ENCODE data around the gene TEX47.
A peak's percentile ranks its signal among the peaks of the same experiment; 100 is the strongest.

Gene TEX47

DNA sequence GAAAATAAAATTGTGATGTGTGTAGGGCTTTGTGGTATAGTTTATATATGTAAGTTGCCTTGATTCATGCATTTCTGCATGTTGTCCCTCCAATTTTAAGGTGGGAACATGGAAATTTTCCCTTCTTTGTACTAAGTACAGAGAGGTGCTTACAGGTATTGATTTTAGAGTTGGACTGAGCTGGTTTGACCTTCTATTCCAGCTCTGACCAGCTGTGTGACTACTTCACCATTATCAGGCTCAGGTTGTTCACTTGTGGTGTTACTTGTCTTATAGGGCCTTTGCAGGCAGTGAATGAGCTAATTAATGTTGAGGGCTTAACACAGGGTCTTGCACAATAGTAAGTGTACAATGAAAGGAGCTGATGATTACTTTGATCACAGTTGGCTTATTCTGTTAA lies 19.7 kb downstream of the TEX47 start:
- in situ Hi-C loops (cut with HindIII; ENCODE audit: low sequenced_read_pairs): no loop called here
- DNase-seq (ENCODE audit: low read depth, low spot score): no peak
- H3K4me3 ChIP-seq (ENCODE audit: low read depth, low read length): no peak overlapping the region
- TF ChIP-seq, protein P1, sequence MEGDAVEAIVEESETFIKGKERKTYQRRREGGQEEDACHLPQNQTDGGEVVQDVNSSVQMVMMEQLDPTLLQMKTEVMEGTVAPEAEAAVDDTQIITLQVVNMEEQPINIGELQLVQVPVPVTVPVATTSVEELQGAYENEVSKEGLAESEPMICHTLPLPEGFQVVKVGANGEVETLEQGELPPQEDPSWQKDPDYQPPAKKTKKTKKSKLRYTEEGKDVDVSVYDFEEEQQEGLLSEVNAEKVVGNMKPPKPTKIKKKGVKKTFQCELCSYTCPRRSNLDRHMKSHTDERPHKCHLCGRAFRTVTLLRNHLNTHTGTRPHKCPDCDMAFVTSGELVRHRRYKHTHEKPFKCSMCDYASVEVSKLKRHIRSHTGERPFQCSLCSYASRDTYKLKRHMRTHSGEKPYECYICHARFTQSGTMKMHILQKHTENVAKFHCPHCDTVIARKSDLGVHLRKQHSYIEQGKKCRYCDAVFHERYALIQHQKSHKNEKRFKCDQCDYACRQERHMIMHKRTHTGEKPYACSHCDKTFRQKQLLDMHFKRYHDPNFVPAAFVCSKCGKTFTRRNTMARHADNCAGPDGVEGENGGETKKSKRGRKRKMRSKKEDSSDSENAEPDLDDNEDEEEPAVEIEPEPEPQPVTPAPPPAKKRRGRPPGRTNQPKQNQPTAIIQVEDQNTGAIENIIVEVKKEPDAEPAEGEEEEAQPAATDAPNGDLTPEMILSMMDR (IDR thresholded peaks at IDR 0.05; ENCODE audit: low read depth, low read length): no peak

DNA sequence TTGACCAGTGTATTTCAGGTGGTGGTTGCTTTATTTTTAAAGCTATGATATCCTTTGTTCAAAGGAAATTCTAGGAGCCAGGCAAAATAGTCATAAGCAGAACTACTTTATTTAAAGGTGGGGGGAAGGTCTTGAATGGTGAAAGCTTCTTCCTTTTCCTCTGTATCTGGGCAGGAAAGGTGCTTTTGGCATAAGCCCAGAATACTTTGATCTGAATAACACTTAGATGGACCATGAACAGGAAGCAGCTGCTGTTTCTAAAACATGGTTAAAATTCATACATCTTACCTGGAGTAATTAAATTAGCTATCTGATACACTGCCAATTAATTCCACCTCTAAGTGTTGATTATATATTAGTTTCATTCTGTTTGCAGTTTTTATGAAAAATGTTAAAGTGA lies 22.8 kb downstream of the TEX47 start:
- TF ChIP-seq, protein P1 (IDR thresholded peaks at IDR 0.05; ENCODE audit: low read depth, low read length): no peak
- in situ Hi-C loops (cut with HindIII; ENCODE audit: low sequenced_read_pairs): no loop called here
- DNase-seq (ENCODE audit: low read depth, low spot score): no peak
- H3K4me3 ChIP-seq (ENCODE audit: low read depth, low read length): no peak overlapping the region

DNA sequence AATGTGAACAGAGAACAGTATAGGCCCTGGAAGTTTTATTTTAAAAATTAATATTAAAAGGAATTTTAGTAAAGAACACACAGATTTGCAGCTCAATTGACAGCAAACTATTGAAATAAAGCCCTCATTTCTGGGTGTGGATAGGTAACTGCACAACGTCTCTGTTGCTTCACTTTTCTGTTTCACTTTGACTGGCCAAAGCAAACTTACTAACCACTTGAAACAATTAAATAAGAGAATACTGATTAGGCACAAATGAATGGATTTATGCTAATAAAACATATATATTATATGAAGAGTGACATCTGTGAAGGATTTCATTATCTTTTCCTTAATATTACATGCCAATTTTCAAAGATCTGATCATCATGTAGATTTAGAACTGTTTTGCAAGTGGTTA lies 24.1 kb downstream of the TEX47 start:
- DNase-seq (ENCODE audit: low read depth, low spot score): no peak
- TF ChIP-seq, protein P1 (IDR thresholded peaks at IDR 0.05; ENCODE audit: low read depth, low read length): no peak
- in situ Hi-C loops (cut with HindIII; ENCODE audit: low sequenced_read_pairs): no loop called here
- no peak overlapping the region for H3K4me3 ChIP-seq (ENCODE audit: low read depth, low read length)

- no peak overlapping the region for H3K4me3 ChIP-seq (ENCODE audit: low read depth, low read length)
- no peak for DNase-seq (ENCODE audit: low read depth, low spot score)
- TF ChIP-seq, protein P1 (IDR thresholded peaks at IDR 0.05; ENCODE audit: low read depth, low read length): no peak
- in situ Hi-C loops (cut with HindIII; ENCODE audit: low sequenced_read_pairs): no loop called here
Observed at GRCh38 chr7:88761779-88762178, 33.8 kb downstream of the TEX47 start.

DNA sequence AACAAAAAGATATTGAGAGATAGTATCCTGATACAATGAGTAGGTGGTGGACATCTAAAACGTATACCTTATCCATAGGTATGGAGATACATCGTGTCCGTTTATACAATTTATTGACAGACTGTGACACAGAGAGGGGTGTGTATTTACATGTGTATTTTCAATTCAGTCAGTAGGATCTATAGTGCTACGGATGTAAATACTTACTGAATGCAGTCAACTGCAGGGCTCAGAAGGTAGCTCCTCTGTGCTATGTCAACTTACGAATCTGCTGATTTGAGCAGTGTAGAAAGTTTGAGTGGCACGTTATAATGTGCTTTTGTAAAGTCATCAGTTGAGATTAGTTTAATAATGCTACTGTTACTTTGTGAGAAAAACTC lies 35.4 kb downstream of the TEX47 start:
- in situ Hi-C loops (cut with HindIII; ENCODE audit: low sequenced_read_pairs): no loop called here
- TF ChIP-seq, protein P1 (IDR thresholded peaks at IDR 0.05; ENCODE audit: low read depth, low read length): no peak
- H3K4me3 ChIP-seq (ENCODE audit: low read depth, low read length): no peak overlapping the region

DNA sequence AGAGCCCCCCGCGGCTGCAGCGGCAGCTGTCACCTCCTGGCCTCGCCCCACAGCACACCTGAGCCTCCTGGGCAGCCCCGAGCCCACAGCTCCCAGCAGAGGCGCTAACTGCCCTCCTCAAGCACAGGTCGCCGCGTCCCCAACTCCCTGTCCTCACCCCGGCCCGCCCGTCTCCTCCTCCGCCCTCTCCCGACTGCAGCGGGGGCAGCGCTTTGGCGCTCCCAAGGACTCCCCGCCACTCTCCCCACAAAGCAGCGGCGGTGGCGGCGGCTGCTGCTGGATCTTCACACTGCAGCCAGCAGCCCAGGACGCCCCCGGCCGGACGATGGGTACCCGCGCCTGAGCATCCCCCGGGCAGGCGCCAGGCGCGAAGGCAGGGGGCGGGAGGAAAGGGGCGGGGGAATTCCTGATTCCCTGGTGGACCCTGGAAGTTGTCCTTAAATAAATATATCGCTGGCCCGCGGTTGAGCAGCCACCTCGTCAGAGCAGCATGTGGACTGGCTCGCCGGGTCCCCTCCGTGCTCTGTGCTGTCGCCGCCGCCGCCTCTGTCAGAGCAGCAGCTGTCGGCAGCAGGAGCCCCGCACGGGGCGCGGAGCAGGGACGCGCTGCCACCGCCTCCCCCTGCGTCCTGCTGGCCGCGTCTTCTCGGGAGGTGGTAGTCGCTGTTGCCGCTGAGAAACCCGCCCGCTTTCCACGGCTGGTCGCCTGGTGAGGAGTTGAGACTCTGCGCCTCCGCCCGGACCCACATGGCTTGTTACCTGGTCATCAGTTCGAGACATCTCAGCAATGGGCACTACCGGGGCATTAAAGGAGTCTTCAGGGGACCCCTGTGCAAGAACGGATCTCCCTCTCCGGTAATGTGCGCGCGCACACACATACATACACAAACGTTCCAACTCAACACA lies 36.1 kb downstream of the TEX47 start, which contains the start of gene ZNF804B:
ZNF804B (plus strand) TSS at position 471 of the 906 bp plus-strand sequence; CDS start at position 748, 277 bp downstream.
- in situ Hi-C loops (cut with HindIII; ENCODE audit: low sequenced_read_pairs): no loop called here
- TF ChIP-seq, protein P1 (IDR thresholded peaks at IDR 0.05; ENCODE audit: low read depth, low read length): no peak
- peak within 1 kb of the TSS; percentile 8 for H3K4me3 ChIP-seq (ENCODE audit: low read depth, low read length)

More for the DNA sequence above, 35.4 kb downstream of the TEX47 start:
- peak; percentile 4 for DNase-seq (ENCODE audit: low read depth, low spot score)

More for the DNA sequence above, 36.1 kb downstream of the TEX47 start, which contains the start of gene ZNF804B:
- DNase-seq (ENCODE audit: low read depth, low spot score): no peak

Measured in astrocyte of the spinal cord (primary cell).